H1 (cell line): ENCODE measurements around the gene RARRES2. TPM values are rescaled to one million over a fixed set of nuclear protein-coding genes. Genes with fewer than 3 reads are reported as not detected.

ENCODE experiments used
- CTCF ChIA-PET: fragments of 300-600 bp; sonication (Branson Sonifier 250); formaldehyde crosslinking; loops from one replicate; lab custom pipeline; 2021; ENCODE audit not compliant: partially characterized antibody; lab: Charles Lee
- POLR2A ChIA-PET: fragments of 300-600 bp; sonication (Branson Sonifier 250); formaldehyde crosslinking; loops from one replicate; lab custom pipeline; 2021; ENCODE audit warnings: inconsistent platforms; ENCODE audit not compliant: partially characterized antibody; lab: Charles Lee
- DNase-seq, 2 experiments: peaks; one replicate each; pipeline versions ENCODE4 v3.0.0 to v3.0.0-alpha.2; 2010 to 2022; ENCODE audit warnings: low spot score in 2 of 2, low read depth in 1 of 2, mixed read lengths in 1 of 2
- FAIRE-seq: peaks from 2 replicates; lab custom pipeline; 2011; peaks lifted over from hg19 to GRCh38; lab: Jason Lieb, UNC
- H2AFZ ChIP-seq: 2 replicates; pipeline ENCODE4 v1.8.1; 2012; ENCODE audit warnings: low read length, inconsistent platforms
- H2AK5ac ChIP-seq: 2 replicates; pipeline ENCODE4 v1.6.1; 2013; ENCODE audit warnings: low read depth, low read length
- H2BK120ac ChIP-seq: replicated peaks from 2 replicates; pipeline ENCODE3; 2013; ENCODE audit warnings: low read depth, low read length, inconsistent platforms
- H2BK12ac ChIP-seq: 2 replicates; pipeline ENCODE4 v1.6.1; 2013; ENCODE audit warnings: low read depth, low read length
- H2BK15ac ChIP-seq: 2 replicates; pipeline ENCODE4 v1.6.1; 2013; ENCODE audit warnings: low read length
- H2BK20ac ChIP-seq: 2 replicates; pipeline ENCODE4 v1.6.1; 2013; ENCODE audit warnings: low read length
- H2BK5ac ChIP-seq: 2 replicates; pipeline ENCODE4 v1.6.1; 2013; ENCODE audit warnings: low read depth, low read length
- H3K14ac ChIP-seq: 2 replicates; pipeline ENCODE4 v1.6.1; 2013; ENCODE audit warnings: inconsistent platforms; ENCODE audit not compliant: insufficient read length
- H3K18ac ChIP-seq: 2 replicates; pipeline ENCODE4 v1.6.1; 2013; ENCODE audit warnings: low read length; ENCODE audit errors: extremely low read depth
- H3K23ac ChIP-seq: 2 replicates; pipeline ENCODE4 v1.6.1; 2013; ENCODE audit warnings: inconsistent platforms; ENCODE audit not compliant: insufficient read length
- H3K23me2 ChIP-seq: 2 replicates; pipeline ENCODE4 v1.6.1; 2013; ENCODE audit warnings: low read depth, low read length
- H3K27ac ChIP-seq: 2 replicates; pipeline ENCODE4 v1.6.1; 2011; ENCODE audit warnings: low read depth, low read length, inconsistent platforms
- H3K27me3 ChIP-seq, 4 experiments: replicated peaks in 1 of 4; 1 replicate in 1 of 4; 2 replicates in 3 of 4; pipeline versions ENCODE4 v1.6.1 to v1.8.1; 2011 to 2013; ENCODE audit warnings: low read length in 3 of 4, mild to moderate bottlenecking in 3 of 4, inconsistent platforms in 2 of 4, mixed read lengths in 2 of 4, moderate library complexity in 1 of 4; ENCODE audit not compliant: control insufficient read depth in 3 of 4, insufficient read depth in 3 of 4; ENCODE audit errors: extremely low read depth in 1 of 4
- H3K36me3 ChIP-seq, 4 experiments: 2 replicates each; pipeline versions ENCODE4 v1.6.1 to v1.8.1; 2011 to 2013; ENCODE audit warnings: mild to moderate bottlenecking in 4 of 4, low read length in 3 of 4, moderate library complexity in 2 of 4, control low read depth in 1 of 4, inconsistent platforms in 1 of 4; ENCODE audit not compliant: insufficient read depth in 4 of 4, control insufficient read depth in 2 of 4
- H3K4ac ChIP-seq: replicated peaks from 2 replicates; pipeline ENCODE3; 2013; ENCODE audit warnings: low read length, low read depth, mixed read lengths, inconsistent platforms; ENCODE audit not compliant: insufficient read length
- H3K4me1 ChIP-seq, 4 experiments: replicated peaks in 1 of 4; 1 replicate in 1 of 4; 2 replicates in 3 of 4; pipeline versions ENCODE4 v1.6.1 to v1.8.1; 2011 to 2013; ENCODE audit warnings: low read length in 3 of 4, inconsistent platforms in 2 of 4, mixed read lengths in 1 of 4; ENCODE audit not compliant: insufficient read depth in 4 of 4, control insufficient read depth in 3 of 4
- H3K4me2 ChIP-seq, 2 experiments: 2 replicates each; pipeline versions ENCODE4 v1.6.1 to v1.8.1; 2011 to 2013; ENCODE audit warnings: low read depth in 2 of 2, low read length in 2 of 2, control low read depth in 1 of 2, inconsistent platforms in 1 of 2, mild to moderate bottlenecking in 1 of 2; ENCODE audit not compliant: insufficient read depth in 1 of 2
- H3K4me3 ChIP-seq, 4 experiments: fragments of 200-600, 300-600 bp in 1 of 4; sonication (generic), shearing (Covaris generic), sonication (Bioruptor Twin) in 1 of 4; 2 replicates each; pipeline versions ENCODE4 v1.5.1 to v1.8.1; 2011 to 2016; ENCODE audit warnings: low read length in 4 of 4, low read depth in 3 of 4, control low read depth in 2 of 4, inconsistent platforms in 2 of 4, mild to moderate bottlenecking in 2 of 4, mixed read lengths in 1 of 4, moderate library complexity in 1 of 4; ENCODE audit not compliant: insufficient read depth in 2 of 4; ENCODE audit errors: extremely low read depth in 1 of 4
- H3K56ac ChIP-seq: replicated peaks from 2 replicates; pipeline ENCODE3; 2013; ENCODE audit warnings: low read depth, mild to moderate bottlenecking, mixed read lengths, low read length, inconsistent platforms; ENCODE audit not compliant: insufficient read length
- H3K79me1 ChIP-seq: 2 replicates; pipeline ENCODE4 v1.6.1; 2013; ENCODE audit warnings: low read depth, low read length, control low read depth
- H3K79me2 ChIP-seq, 2 experiments: 2 replicates each; pipeline versions ENCODE4 v1.6.1 to v1.8.1; 2012 to 2013; ENCODE audit warnings: low read length in 2 of 2, mild to moderate bottlenecking in 2 of 2, inconsistent platforms in 1 of 2; ENCODE audit not compliant: insufficient read depth in 2 of 2, control insufficient read depth in 1 of 2
- H3K9ac ChIP-seq, 4 experiments: replicated peaks in 1 of 4; 1 replicate in 1 of 4; 2 replicates in 3 of 4; pipeline versions ENCODE4 v1.6.1 to v1.8.1; 2011 to 2013; ENCODE audit warnings: low read depth in 3 of 4, low read length in 3 of 4, control low read depth in 2 of 4, mild to moderate bottlenecking in 2 of 4, moderate library complexity in 2 of 4, inconsistent platforms in 1 of 4; ENCODE audit errors: extremely low read depth in 1 of 4
- H3K9me3 ChIP-seq, 2 experiments: 2 replicates each; pipeline versions ENCODE4 v1.6.1 to v1.8.1; 2012 to 2013; ENCODE audit warnings: mild to moderate bottlenecking in 2 of 2, moderate library complexity in 2 of 2, control low read depth in 1 of 2, inconsistent platforms in 1 of 2, low read depth in 1 of 2, low read length in 1 of 2, mixed read lengths in 1 of 2; ENCODE audit not compliant: insufficient read depth in 2 of 2
- H4K20me1 ChIP-seq, 2 experiments: replicated peaks in 1 of 2; 2 replicates each; pipeline versions ENCODE3 to v1.8.1; 2011 to 2013; ENCODE audit warnings: inconsistent platforms in 2 of 2, low read length in 2 of 2, mild to moderate bottlenecking in 1 of 2; ENCODE audit not compliant: insufficient read depth in 2 of 2, control insufficient read depth in 1 of 2
- H4K5ac ChIP-seq: 2 replicates; pipeline ENCODE4 v1.6.1; 2013; ENCODE audit warnings: low read length, low read depth, mixed read lengths, inconsistent platforms; ENCODE audit not compliant: insufficient read length
- H4K8ac ChIP-seq: 2 replicates; pipeline ENCODE4 v1.8.0; 2013; ENCODE audit warnings: mild to moderate bottlenecking, moderate library complexity, low read length, inconsistent platforms; ENCODE audit not compliant: insufficient read depth; ENCODE audit errors: extremely low read depth
- H4K91ac ChIP-seq: replicated peaks from 2 replicates; pipeline ENCODE3; 2013; ENCODE audit warnings: low read length, mixed read lengths, inconsistent platforms; ENCODE audit not compliant: insufficient read length
- BRCA1 ChIP-seq: IDR thresholded peaks from 2 replicates; pipeline ENCODE4 v1.6.1; 2012; ENCODE audit warnings: low read depth, low read length, improper control_type of control experiment
- CEBPB ChIP-seq: IDR thresholded peaks from 2 replicates; pipeline ENCODE4 v1.6.1; 2012; ENCODE audit warnings: low read depth, low read length
- CTCF ChIP-seq, 3 experiments: IDR thresholded peaks; 1 replicate in 2 of 3; 2 replicates in 1 of 3; pipeline versions ENCODE4 v1.5.1 to v1.6.1; 2011; ENCODE audit warnings: low read length in 3 of 3, mild to moderate bottlenecking in 3 of 3, inconsistent platforms in 2 of 3, low read depth in 1 of 3, moderate library complexity in 1 of 3; ENCODE audit not compliant: insufficient read depth in 1 of 3; ENCODE audit errors: control extremely low read depth in 1 of 3
- POU5F1 ChIP-seq: IDR thresholded peaks from 2 replicates; pipeline ENCODE4 v1.6.1; 2011; ENCODE audit warnings: low read depth, mild to moderate bottlenecking, low read length, moderate library complexity
- RAD21 ChIP-seq, 2 experiments: IDR thresholded peaks in 1 of 2; conservative IDR thresholded peaks in 1 of 2; 2 replicates each; pipeline ENCODE4 v1.6.1; 2011; ENCODE audit warnings: low read depth in 2 of 2, low read length in 2 of 2, improper control_type of control experiment in 1 of 2, inconsistent platforms in 1 of 2, mild to moderate bottlenecking in 1 of 2, moderate library complexity in 1 of 2
- WGBS, 2 experiments: shearing (Covaris generic) in 1 of 2; methylation state at CpG; one replicate each; pipeline versions ENCODE4 v1.1.6 to v1.1.7; 2013 to 2015; ENCODE audit warnings: low lambda C conversion rate in 2 of 2, mixed read lengths in 2 of 2, inconsistent platforms in 1 of 2, low coverage in 1 of 2, missing lambda C conversion rate in 1 of 2; ENCODE audit not compliant: insufficient replicate concordance in 2 of 2, insufficient coverage in 1 of 2, insufficient read length in 1 of 2; ENCODE audit errors: extremely low coverage in 1 of 2, missing lambda C conversion rate in 1 of 2; 5-methylcytosine and 5-hydroxymethylcytosine counted together
- polyA plus RNA-seq, 7 experiments: library from polyadenylated mRNA; depleted of rRNA in 3 of 7; stranded (reverse) in 5 of 7; unstranded in 2 of 7; fragments of >200 nt in 5 of 7; fragments of 200-250 nt in 2 of 7; gene quantifications; 1 replicate in 5 of 7; 2 replicates in 1 of 7; 4 replicates in 1 of 7; pipeline versions ENCODE4 v1.2.1 to v1.2.3, GENCODE V29; 2011 to 2013; ENCODE audit warnings: missing spikeins in 2 of 7, mixed read lengths in 2 of 7
- total RNA-seq: library from RNA; stranded (reverse); fragmentation: NEBNext Ultra II Directional; extraction: Animal tissue kit (Norgen Biotek cat#: 25700); gene quantifications from 2 replicates; pipeline ENCODE4 v1.2.1, GENCODE V29; 2021

RARRES2 gene
- total and polyA plus RNA-seq, 2 of the 8 experiments (the other 6 are each of a cell fraction or from before 2014, with no cell fraction given): 254 to 441 TPM

- no peak overlapping the region for H3K9ac ChIP-seq
- no peak overlapping the region for H3K56ac ChIP-seq
- H3K9me3 ChIP-seq: no peaks in the 10 kb centered on the region
- H3K36me3 ChIP-seq: no peaks in the 10 kb centered on the region
- H2BK20ac ChIP-seq: peak overlapping the region; percentile 91
- H2BK120ac ChIP-seq: no peak overlapping the region
- CTCF ChIA-PET: interaction anchor here (0.6 to 4.8 kb wide), 19 partner anchors 12 to 1081 kb away, joined by 3 to 41 read pairs (median 4); partner anchors contain the start of gene REPIN1
- H2AFZ ChIP-seq: no peak overlapping the region
- no peaks in the 10 kb centered on the region for H3K79me2 ChIP-seq
- H3K23me2 ChIP-seq: peaks cover 13% of the 10 kb centered on the region; the same call in 1 of the 2 replicates
- WGBS, 2 experiments: 34% methylated on average over 6 of the region's 6 CpGs; no CpG with 5 or more reads in 1 of the 2 experiments
- H4K5ac ChIP-seq: no peak overlapping the region
- no peak overlapping the region for H2AK5ac ChIP-seq
- no peak overlapping the region for H3K4me3 ChIP-seq
- peaks cover 3 to 6% (median 5%) of the 10 kb centered on the region in 4 experiments; a peak in 5 of 7 replicates for H3K4me1 ChIP-seq
- H2BK15ac ChIP-seq: no peak overlapping the region
- no peak overlapping the region for H3K4me2 ChIP-seq
- FAIRE-seq: no peak
- POLR2A ChIA-PET: interaction anchor here (1.3 to 2.1 kb wide), 2 partner anchors 14 to 46 kb away, joined by 6 to 12 read pairs; no protein-coding TSS in a partner anchor
- no peak overlapping the region for H3K14ac ChIP-seq
- no peak for TF ChIP-seq POU5F1
- no peak for TF ChIP-seq BRCA1
- peak; percentile 60 to 70 for TF ChIP-seq RAD21 (IDR thresholded peaks at IDR 0.05 in 1 of 2, conservative IDR thresholded peaks at IDR 0.05 in 1 of 2; ENCODE audit: low read depth in 2 of 2, low read length in 2 of 2)
- peak in 2 of 3 experiments; percentile 60 to 61; a peak in 3 of 4 replicates for TF ChIP-seq CTCF (IDR thresholded peaks at IDR 0.05; ENCODE audit: control extremely low read depth in 1 of 3, insufficient read depth in 1 of 3, low read depth in 1 of 3, low read length in 3 of 3)
- TF ChIP-seq CEBPB: peak; percentile 33; the same call in 1 of the 2 replicates
- H3K27ac ChIP-seq: no peak overlapping the region
- H4K91ac ChIP-seq: no peak overlapping the region
- no peaks in the 10 kb centered on the region; a peak in 1 of 7 replicates for H3K27me3 ChIP-seq
- peaks cover 0 to 5% of the 10 kb centered on the region in 2 experiments for H4K20me1 ChIP-seq
- H3K79me1 ChIP-seq: no peaks in the 10 kb centered on the region; the same call in 1 of the 2 replicates
- H3K18ac ChIP-seq: no peak overlapping the region
- DNase-seq: no peak
- H2BK5ac ChIP-seq: 0 out of 2 replicates have a peak overlapping the region, but pooled peaks have one; percentile 46
- H3K4ac ChIP-seq: no peak overlapping the region
- H4K8ac ChIP-seq: no peak overlapping the region
- H3K23ac ChIP-seq: no peak overlapping the region
- no peak overlapping the region for H2BK12ac ChIP-seq
Observed at GRCh38 chr7:150356265-150356897, 15.0 kb upstream of the RARRES2 start.
